HEK293 (cell line): ENCODE measurements around the gene AADACL2.

Experiments used
- CTCF ChIA-PET: fragments of 350-600 bp; formaldehyde crosslinking; extraction: SDS; loops from one replicate; lab custom pipeline; 2021; ENCODE audit warnings: antibody characterized with exemption; lab: Yijun Ruan, JAX
- POLR2A ChIA-PET: fragments of 300-600 bp; formaldehyde crosslinking; extraction: SDS; loops from one replicate; lab custom pipeline; 2020; ENCODE audit warnings: antibody characterized with exemption, inconsistent platforms; lab: Yijun Ruan, JAX
- H3K27ac ChIP-seq: fragments of 200-500 bp; sonication (Bioruptor generic); 2 replicates; pipeline ENCODE4 v1.5.1; 2014; ENCODE audit warnings: low read depth, low read length, control low read depth, inconsistent platforms; ENCODE audit errors: extremely low read depth
- H3K36me3 ChIP-seq, 2 experiments: fragments of 200-500 bp in 1 of 2; sonication (Bioruptor generic) in 1 of 2; 1 replicate in 1 of 2; 2 replicates in 1 of 2; pipeline ENCODE4 v1.5.1; 2014 to 2017; ENCODE audit warnings: inconsistent platforms in 2 of 2, low read length in 2 of 2; ENCODE audit not compliant: control insufficient read depth in 2 of 2, insufficient read depth in 1 of 2
- H3K4me1 ChIP-seq: fragments of 200-500 bp; sonication (Bioruptor generic); 2 replicates; pipeline ENCODE4 v1.5.1; 2014; ENCODE audit warnings: mild to moderate bottlenecking, low read length, inconsistent platforms; ENCODE audit not compliant: control insufficient read depth, insufficient read depth
- H3K4me3 ChIP-seq: 2 replicates; pipeline ENCODE4 v1.5.1; 2011; ENCODE audit warnings: low read depth, mild to moderate bottlenecking, control low read depth, low read length, moderate library complexity
- H3K9me3 ChIP-seq: fragments of 200-500 bp; sonication (Bioruptor generic); 2 replicates; pipeline ENCODE4 v1.5.1; 2014; ENCODE audit warnings: low read depth, low read length, inconsistent platforms; ENCODE audit not compliant: control insufficient read depth, insufficient read depth
- BCL11B ChIP-seq: fragments of 450-650 bp; formaldehyde crosslinking; IDR thresholded peaks from 2 replicates; pipeline ENCODE4 v1.5.1; 2016; ENCODE audit warnings: low read depth, missing biosample characterization, missing genetic modification characterization
- GLI4 ChIP-seq: fragments of 450-650 bp; formaldehyde crosslinking; IDR thresholded peaks from 2 replicates; pipeline ENCODE4 v1.5.1; 2016; ENCODE audit warnings: missing biosample characterization, missing genetic modification characterization
- HOXC10 ChIP-seq: sonication (generic); formaldehyde crosslinking; IDR thresholded peaks from 2 replicates; pipeline ENCODE4 v1.8.1; 2023; ENCODE audit warnings: mild to moderate bottlenecking, missing genetic modification reagents
- KLF1 ChIP-seq: fragments of 450-650 bp; formaldehyde crosslinking; IDR thresholded peaks from 2 replicates; pipeline ENCODE4 v1.5.1; 2016; ENCODE audit warnings: missing biosample characterization, missing genetic modification characterization
- KLF10 ChIP-seq: fragments of 450-650 bp; IDR thresholded peaks from 2 replicates; pipeline ENCODE4 v1.5.1; 2018; ENCODE audit warnings: missing biosample characterization, mild to moderate bottlenecking, missing genetic modification characterization
- SCRT1 ChIP-seq: fragments of 450-650 bp; formaldehyde crosslinking; IDR thresholded peaks from 2 replicates; pipeline ENCODE4 v1.5.1; 2016; ENCODE audit warnings: missing biosample characterization, missing genetic modification characterization, borderline replicate concordance
- YY1 ChIP-seq: fragments of 450-650 bp; formaldehyde crosslinking; IDR thresholded peaks from 2 replicates; pipeline ENCODE4 v1.5.1; 2018; ENCODE audit warnings: missing biosample characterization, missing genetic modification characterization
- ZBTB20 ChIP-seq: fragments of 450-650 bp; formaldehyde crosslinking; IDR thresholded peaks from 2 replicates; pipeline ENCODE4 v1.5.1; 2016; ENCODE audit warnings: missing biosample characterization, missing genetic modification characterization
- ZEB2 ChIP-seq: fragments of 450-650 bp; formaldehyde crosslinking; IDR thresholded peaks from 2 replicates; pipeline ENCODE4 v1.5.1; 2016; ENCODE audit warnings: missing biosample characterization, missing genetic modification characterization
- ZNF2 ChIP-seq: fragments of 450-650 bp; formaldehyde crosslinking; IDR thresholded peaks from 2 replicates; pipeline ENCODE4 v1.5.1; 2016; ENCODE audit warnings: missing biosample characterization, missing genetic modification characterization
- ZNF202 ChIP-seq: fragments of 450-650 bp; formaldehyde crosslinking; IDR thresholded peaks from 2 replicates; pipeline ENCODE4 v1.5.1; 2016; ENCODE audit warnings: missing biosample characterization, missing genetic modification characterization, borderline replicate concordance
- ZNF23 ChIP-seq: fragments of 450-650 bp; formaldehyde crosslinking; IDR thresholded peaks from 2 replicates; pipeline ENCODE4 v1.5.1; 2016; ENCODE audit warnings: missing biosample characterization, missing genetic modification characterization, borderline replicate concordance
- ZNF514 ChIP-seq: fragments of 450-650 bp; formaldehyde crosslinking; IDR thresholded peaks from 2 replicates; pipeline ENCODE4 v1.5.1; 2016; ENCODE audit warnings: missing biosample characterization, missing genetic modification characterization
- ZNF555 ChIP-seq: fragments of 450-650 bp; formaldehyde crosslinking; conservative IDR thresholded peaks from 2 replicates; pipeline ENCODE4 v1.5.1; 2017; ENCODE audit warnings: missing biosample characterization, mild to moderate bottlenecking, missing genetic modification characterization, inconsistent platforms
- ZNF610 ChIP-seq: fragments of 450-650 bp; formaldehyde crosslinking; IDR thresholded peaks from 2 replicates; pipeline ENCODE4 v1.5.1; 2016; ENCODE audit warnings: missing biosample characterization, missing genetic modification characterization, borderline replicate concordance
- ZNF830 ChIP-seq: fragments of 450-650 bp; IDR thresholded peaks from 2 replicates; pipeline ENCODE4 v1.5.0; 2018; ENCODE audit warnings: missing biosample characterization, missing genetic modification characterization, low read depth, mild to moderate bottlenecking, moderate library complexity
- ZNF837 ChIP-seq: fragments of 450-650 bp; formaldehyde crosslinking; IDR thresholded peaks from 2 replicates; pipeline ENCODE4 v1.5.1; 2016; ENCODE audit warnings: missing biosample characterization, missing genetic modification characterization
- ZSCAN16 ChIP-seq: fragments of 450-650 bp; formaldehyde crosslinking; IDR thresholded peaks from 2 replicates; pipeline ENCODE4 v1.5.1; 2016; ENCODE audit warnings: missing biosample characterization, missing genetic modification characterization
- TF ChIP-seq, protein P1 (sequence below): fragments of 450-650 bp; formaldehyde crosslinking; IDR thresholded peaks from 2 replicates; pipeline ENCODE4 v1.5.1; 2016; ENCODE audit warnings: missing biosample characterization, missing genetic modification characterization
- TF ChIP-seq, protein P2 (sequence below): fragments of 450-650 bp; formaldehyde crosslinking; IDR thresholded peaks from 2 replicates; pipeline ENCODE4 v1.5.1; 2016; ENCODE audit warnings: missing biosample characterization, missing genetic modification characterization
- TF ChIP-seq, protein P3 (sequence below): fragments of 450-650 bp; formaldehyde crosslinking; IDR thresholded peaks from 2 replicates; pipeline ENCODE4 v1.5.1; 2016; ENCODE audit warnings: missing biosample characterization, missing genetic modification characterization
- TF ChIP-seq, protein P4 (sequence below): fragments of 450-650 bp; IDR thresholded peaks from 2 replicates; pipeline ENCODE4 v1.5.1; 2018; ENCODE audit warnings: missing biosample characterization, mild to moderate bottlenecking, missing genetic modification characterization
- TF ChIP-seq, protein P5 (sequence below): fragments of 450-650 bp; formaldehyde crosslinking; IDR thresholded peaks from 2 replicates; pipeline ENCODE4 v1.5.1; 2016; ENCODE audit warnings: missing biosample characterization, missing genetic modification characterization

Gene AADACL2

DNA sequence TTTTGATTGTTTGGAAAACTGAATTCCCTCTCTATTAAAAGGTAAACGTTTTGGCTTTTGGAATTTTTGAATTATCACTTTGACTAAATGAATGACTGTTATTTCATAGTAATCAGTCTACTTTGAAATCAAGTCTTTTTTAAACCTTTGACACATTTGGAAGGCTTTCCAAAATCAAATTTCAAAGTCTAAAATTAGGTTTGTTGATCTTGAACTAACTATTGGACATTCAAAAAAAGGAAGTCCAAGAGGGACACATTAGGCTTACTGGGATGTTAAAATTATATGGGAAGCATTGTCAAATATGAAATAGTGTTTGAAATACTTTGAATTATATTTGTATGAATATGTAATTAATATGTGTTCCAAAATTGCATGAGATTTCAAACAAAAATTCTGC is 45.2 kb upstream of the AADACL2 start (continued):
- TF ChIP-seq, protein P1, sequence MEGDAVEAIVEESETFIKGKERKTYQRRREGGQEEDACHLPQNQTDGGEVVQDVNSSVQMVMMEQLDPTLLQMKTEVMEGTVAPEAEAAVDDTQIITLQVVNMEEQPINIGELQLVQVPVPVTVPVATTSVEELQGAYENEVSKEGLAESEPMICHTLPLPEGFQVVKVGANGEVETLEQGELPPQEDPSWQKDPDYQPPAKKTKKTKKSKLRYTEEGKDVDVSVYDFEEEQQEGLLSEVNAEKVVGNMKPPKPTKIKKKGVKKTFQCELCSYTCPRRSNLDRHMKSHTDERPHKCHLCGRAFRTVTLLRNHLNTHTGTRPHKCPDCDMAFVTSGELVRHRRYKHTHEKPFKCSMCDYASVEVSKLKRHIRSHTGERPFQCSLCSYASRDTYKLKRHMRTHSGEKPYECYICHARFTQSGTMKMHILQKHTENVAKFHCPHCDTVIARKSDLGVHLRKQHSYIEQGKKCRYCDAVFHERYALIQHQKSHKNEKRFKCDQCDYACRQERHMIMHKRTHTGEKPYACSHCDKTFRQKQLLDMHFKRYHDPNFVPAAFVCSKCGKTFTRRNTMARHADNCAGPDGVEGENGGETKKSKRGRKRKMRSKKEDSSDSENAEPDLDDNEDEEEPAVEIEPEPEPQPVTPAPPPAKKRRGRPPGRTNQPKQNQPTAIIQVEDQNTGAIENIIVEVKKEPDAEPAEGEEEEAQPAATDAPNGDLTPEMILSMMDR (tag by site-specific recombination): no peak
- TF ChIP-seq HOXC10 (no peak), ZNF2 (tag by site-specific recombination) (no peak)

DNA sequence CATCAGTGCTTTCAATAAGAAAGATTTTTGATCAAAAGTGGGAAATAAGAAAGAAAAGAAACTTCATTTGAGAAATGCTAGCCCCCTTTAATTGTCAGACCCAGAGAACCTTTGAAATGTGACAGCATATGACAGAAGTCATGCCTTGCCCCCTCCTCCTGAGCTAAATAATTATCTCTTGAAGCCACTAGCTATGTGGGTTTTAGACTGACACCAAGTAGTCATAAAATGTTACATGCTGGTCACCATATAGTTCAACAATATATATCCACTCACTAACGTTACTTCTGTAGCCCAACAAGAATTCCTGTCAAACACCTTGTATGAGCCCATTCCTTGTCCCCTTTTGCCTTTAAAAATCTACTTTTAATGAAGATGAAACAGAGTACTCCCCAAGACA is 43.1 kb upstream of the AADACL2 start:
- TF ChIP-seq ZNF837 (tag by site-specific recombination): no peak
- TF ChIP-seq ZSCAN16 (tag by site-specific recombination): no peak
- TF ChIP-seq, protein P2, sequence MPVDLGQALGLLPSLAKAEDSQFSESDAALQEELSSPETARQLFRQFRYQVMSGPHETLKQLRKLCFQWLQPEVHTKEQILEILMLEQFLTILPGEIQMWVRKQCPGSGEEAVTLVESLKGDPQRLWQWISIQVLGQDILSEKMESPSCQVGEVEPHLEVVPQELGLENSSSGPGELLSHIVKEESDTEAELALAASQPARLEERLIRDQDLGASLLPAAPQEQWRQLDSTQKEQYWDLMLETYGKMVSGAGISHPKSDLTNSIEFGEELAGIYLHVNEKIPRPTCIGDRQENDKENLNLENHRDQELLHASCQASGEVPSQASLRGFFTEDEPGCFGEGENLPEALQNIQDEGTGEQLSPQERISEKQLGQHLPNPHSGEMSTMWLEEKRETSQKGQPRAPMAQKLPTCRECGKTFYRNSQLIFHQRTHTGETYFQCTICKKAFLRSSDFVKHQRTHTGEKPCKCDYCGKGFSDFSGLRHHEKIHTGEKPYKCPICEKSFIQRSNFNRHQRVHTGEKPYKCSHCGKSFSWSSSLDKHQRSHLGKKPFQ (tag by site-specific recombination): no peak
- no peak for TF ChIP-seq KLF10
- no peak for TF ChIP-seq ZNF830
- no peak for TF ChIP-seq SCRT1 (tag by site-specific recombination)
- TF ChIP-seq KLF1 (tag by site-specific recombination): no peak
- TF ChIP-seq ZNF514: no peak
- TF ChIP-seq, protein P3, sequence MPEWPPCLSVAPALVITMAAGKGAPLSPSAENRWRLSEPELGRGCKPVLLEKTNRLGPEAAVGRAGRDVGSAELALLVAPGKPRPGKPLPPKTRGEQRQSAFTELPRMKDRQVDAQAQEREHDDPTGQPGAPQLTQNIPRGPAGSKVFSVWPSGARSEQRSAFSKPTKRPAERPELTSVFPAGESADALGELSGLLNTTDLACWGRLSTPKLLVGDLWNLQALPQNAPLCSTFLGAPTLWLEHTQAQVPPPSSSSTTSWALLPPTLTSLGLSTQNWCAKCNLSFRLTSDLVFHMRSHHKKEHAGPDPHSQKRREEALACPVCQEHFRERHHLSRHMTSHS (tag by site-specific recombination): no peak
- TF ChIP-seq, protein P4, sequence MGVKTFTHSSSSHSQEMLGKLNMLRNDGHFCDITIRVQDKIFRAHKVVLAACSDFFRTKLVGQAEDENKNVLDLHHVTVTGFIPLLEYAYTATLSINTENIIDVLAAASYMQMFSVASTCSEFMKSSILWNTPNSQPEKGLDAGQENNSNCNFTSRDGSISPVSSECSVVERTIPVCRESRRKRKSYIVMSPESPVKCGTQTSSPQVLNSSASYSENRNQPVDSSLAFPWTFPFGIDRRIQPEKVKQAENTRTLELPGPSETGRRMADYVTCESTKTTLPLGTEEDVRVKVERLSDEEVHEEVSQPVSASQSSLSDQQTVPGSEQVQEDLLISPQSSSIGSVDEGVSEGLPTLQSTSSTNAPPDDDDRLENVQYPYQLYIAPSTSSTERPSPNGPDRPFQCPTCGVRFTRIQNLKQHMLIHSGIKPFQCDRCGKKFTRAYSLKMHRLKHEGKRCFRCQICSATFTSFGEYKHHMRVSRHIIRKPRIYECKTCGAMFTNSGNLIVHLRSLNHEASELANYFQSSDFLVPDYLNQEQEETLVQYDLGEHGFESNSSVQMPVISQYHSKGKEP (tag by site-specific recombination): no peak
- TF ChIP-seq ZBTB20: no peak
- TF ChIP-seq, protein P5, sequence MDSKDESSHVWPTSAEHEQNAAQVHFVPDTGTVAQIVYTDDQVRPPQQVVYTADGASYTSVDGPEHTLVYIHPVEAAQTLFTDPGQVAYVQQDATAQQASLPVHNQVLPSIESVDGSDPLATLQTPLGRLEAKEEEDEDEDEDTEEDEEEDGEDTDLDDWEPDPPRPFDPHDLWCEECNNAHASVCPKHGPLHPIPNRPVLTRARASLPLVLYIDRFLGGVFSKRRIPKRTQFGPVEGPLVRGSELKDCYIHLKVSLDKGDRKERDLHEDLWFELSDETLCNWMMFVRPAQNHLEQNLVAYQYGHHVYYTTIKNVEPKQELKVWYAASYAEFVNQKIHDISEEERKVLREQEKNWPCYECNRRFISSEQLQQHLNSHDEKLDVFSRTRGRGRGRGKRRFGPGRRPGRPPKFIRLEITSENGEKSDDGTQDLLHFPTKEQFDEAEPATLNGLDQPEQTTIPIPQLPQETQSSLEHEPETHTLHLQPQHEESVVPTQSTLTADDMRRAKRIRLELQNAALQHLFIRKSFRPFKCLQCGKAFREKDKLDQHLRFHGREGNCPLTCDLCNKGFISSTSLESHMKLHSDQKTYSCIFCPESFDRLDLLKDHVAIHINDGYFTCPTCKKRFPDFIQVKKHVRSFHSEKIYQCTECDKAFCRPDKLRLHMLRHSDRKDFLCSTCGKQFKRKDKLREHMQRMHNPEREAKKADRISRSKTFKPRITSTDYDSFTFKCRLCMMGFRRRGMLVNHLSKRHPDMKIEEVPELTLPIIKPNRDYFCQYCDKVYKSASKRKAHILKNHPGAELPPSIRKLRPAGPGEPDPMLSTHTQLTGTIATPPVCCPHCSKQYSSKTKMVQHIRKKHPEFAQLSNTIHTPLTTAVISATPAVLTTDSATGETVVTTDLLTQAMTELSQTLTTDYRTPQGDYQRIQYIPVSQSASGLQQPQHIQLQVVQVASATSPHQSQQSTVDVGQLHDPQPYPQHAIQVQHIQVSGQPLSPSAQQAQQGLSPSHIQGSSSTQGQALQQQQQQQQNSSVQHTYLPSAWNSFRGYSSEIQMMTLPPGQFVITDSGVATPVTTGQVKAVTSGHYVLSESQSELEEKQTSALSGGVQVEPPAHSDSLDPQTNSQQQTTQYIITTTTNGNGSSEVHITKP (tag by site-specific recombination): no peak
- TF ChIP-seq ZNF202 (tag by site-specific recombination): no peak
- TF ChIP-seq BCL11B: no peak
- TF ChIP-seq ZNF555: no peak
- no peak for TF ChIP-seq ZNF23
- TF ChIP-seq YY1 (tag by site-specific recombination): no peak
- no peak for TF ChIP-seq ZNF610
- TF ChIP-seq ZEB2 (tag by site-specific recombination): no peak
- no peak for TF ChIP-seq GLI4 (tag by site-specific recombination)
- Histone ChIP-seq H3K9me3 (no peaks in the 10 kb centered on the region), H3K27ac (no peak overlapping the region), H3K4me3 (no peak overlapping the region), H3K4me1 (no peaks in the 10 kb centered on the region), H3K36me3 (no peaks in the 10 kb centered on the region)
- CTCF ChIA-PET: no interaction called here
- POLR2A ChIA-PET: no interaction called here
